SK-N-SH (cell line): ENCODE measurements around the gene VPS26B.

Experiments used
- EZH2phosphoT487 ChIP-seq: fragments of 200-600 bp; sonication (generic); IDR thresholded peaks from 2 replicates; pipeline ENCODE4 v1.6.1; 2017; ENCODE audit warnings: low read depth, mixed run types, mild to moderate bottlenecking, antibody characterized with exemption, moderate library complexity, borderline replicate concordance
- FOSL2 ChIP-seq: IDR thresholded peaks from 2 replicates; pipeline ENCODE4 v1.4.0; 2012; ENCODE audit warnings: low read depth, mild to moderate bottlenecking, moderate library complexity, borderline replicate concordance
- MXI1 ChIP-seq: IDR thresholded peaks from 2 replicates; pipeline ENCODE4 v1.6.1; 2012; ENCODE audit warnings: mild to moderate bottlenecking, low read depth, low read length, improper control_type of control experiment
- NRF1 ChIP-seq: IDR thresholded peaks from 2 replicates; pipeline ENCODE4 v1.6.1; 2012; ENCODE audit warnings: low read depth, mild to moderate bottlenecking, low read length
- POLR2AphosphoS5 ChIP-seq: IDR thresholded peaks from 2 replicates; pipeline ENCODE4 v1.6.1; 2012; ENCODE audit warnings: low read depth, low read length
- RAD21 ChIP-seq: IDR thresholded peaks from 2 replicates; pipeline ENCODE4 v1.6.1; 2012; ENCODE audit warnings: mild to moderate bottlenecking, low read length
- RFX5 ChIP-seq: IDR thresholded peaks from 2 replicates; pipeline ENCODE4 v1.6.1; 2012; ENCODE audit warnings: mild to moderate bottlenecking, improper control_type of control experiment, low read length
- SMC3 ChIP-seq: IDR thresholded peaks from 2 replicates; pipeline ENCODE4 v1.6.1; 2012; ENCODE audit warnings: low read depth, low read length, improper control_type of control experiment
- YY1 ChIP-seq: IDR thresholded peaks from 2 replicates; pipeline ENCODE4 v1.4.0; 2012; ENCODE audit warnings: low read depth, mild to moderate bottlenecking
- TF ChIP-seq, protein P1 (sequence below): fragments of 200-600 bp; sonication (generic); IDR thresholded peaks from 2 replicates; pipeline ENCODE4 v1.6.1; 2017; ENCODE audit warnings: antibody characterized with exemption, mild to moderate bottlenecking, moderate library complexity
- TF ChIP-seq, protein P2 (sequence below): IDR thresholded peaks from 2 replicates; pipeline ENCODE4 v1.4.0; 2012; ENCODE audit warnings: low read depth, borderline replicate concordance
- TF ChIP-seq, protein P3 (sequence below): IDR thresholded peaks from 2 replicates; pipeline ENCODE4 v1.4.0; 2012; ENCODE audit warnings: low read depth
- TF ChIP-seq, protein P4 (sequence below): IDR thresholded peaks from 2 replicates; pipeline ENCODE4 v1.6.1; 2012; ENCODE audit warnings: mild to moderate bottlenecking, low read depth, low read length, moderate library complexity

DNA sequence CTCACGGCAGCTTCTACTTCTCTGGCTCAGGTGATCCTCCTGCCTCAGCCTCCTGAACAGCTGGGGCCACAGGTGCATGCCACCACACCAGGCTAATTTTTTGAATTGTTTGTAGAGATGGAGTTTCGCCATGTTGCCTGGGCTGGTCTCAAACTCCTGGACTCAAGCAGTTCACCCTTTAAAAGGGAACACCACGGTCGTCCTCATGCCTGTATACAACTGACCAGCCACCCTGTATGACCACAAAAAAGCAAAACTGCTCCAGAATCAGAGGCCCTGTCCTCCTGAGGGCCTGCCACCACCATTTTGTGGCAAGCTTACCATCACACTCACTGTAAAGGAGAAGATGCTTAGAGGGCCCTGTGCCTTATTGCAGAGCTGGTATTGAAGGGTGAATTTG, 53.9 kb downstream of the VPS26B start:
- TF ChIP-seq FOSL2 (no peak), MXI1 (no peak), NRF1 (no peak), POLR2AphosphoS5 (no peak), RAD21 (no peak), YY1 (no peak), SMC3 (no peak), RFX5 (no peak), EZH2phosphoT487 (no peak)
- TF ChIP-seq, protein P1, sequence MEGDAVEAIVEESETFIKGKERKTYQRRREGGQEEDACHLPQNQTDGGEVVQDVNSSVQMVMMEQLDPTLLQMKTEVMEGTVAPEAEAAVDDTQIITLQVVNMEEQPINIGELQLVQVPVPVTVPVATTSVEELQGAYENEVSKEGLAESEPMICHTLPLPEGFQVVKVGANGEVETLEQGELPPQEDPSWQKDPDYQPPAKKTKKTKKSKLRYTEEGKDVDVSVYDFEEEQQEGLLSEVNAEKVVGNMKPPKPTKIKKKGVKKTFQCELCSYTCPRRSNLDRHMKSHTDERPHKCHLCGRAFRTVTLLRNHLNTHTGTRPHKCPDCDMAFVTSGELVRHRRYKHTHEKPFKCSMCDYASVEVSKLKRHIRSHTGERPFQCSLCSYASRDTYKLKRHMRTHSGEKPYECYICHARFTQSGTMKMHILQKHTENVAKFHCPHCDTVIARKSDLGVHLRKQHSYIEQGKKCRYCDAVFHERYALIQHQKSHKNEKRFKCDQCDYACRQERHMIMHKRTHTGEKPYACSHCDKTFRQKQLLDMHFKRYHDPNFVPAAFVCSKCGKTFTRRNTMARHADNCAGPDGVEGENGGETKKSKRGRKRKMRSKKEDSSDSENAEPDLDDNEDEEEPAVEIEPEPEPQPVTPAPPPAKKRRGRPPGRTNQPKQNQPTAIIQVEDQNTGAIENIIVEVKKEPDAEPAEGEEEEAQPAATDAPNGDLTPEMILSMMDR = no peak
- TF ChIP-seq, protein P2, sequence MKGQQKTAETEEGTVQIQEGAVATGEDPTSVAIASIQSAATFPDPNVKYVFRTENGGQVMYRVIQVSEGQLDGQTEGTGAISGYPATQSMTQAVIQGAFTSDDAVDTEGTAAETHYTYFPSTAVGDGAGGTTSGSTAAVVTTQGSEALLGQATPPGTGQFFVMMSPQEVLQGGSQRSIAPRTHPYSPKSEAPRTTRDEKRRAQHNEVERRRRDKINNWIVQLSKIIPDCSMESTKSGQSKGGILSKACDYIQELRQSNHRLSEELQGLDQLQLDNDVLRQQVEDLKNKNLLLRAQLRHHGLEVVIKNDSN = no peak
- TF ChIP-seq, protein P3, sequence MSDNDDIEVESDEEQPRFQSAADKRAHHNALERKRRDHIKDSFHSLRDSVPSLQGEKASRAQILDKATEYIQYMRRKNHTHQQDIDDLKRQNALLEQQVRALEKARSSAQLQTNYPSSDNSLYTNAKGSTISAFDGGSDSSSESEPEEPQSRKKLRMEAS = no peak
- TF ChIP-seq, protein P4, sequence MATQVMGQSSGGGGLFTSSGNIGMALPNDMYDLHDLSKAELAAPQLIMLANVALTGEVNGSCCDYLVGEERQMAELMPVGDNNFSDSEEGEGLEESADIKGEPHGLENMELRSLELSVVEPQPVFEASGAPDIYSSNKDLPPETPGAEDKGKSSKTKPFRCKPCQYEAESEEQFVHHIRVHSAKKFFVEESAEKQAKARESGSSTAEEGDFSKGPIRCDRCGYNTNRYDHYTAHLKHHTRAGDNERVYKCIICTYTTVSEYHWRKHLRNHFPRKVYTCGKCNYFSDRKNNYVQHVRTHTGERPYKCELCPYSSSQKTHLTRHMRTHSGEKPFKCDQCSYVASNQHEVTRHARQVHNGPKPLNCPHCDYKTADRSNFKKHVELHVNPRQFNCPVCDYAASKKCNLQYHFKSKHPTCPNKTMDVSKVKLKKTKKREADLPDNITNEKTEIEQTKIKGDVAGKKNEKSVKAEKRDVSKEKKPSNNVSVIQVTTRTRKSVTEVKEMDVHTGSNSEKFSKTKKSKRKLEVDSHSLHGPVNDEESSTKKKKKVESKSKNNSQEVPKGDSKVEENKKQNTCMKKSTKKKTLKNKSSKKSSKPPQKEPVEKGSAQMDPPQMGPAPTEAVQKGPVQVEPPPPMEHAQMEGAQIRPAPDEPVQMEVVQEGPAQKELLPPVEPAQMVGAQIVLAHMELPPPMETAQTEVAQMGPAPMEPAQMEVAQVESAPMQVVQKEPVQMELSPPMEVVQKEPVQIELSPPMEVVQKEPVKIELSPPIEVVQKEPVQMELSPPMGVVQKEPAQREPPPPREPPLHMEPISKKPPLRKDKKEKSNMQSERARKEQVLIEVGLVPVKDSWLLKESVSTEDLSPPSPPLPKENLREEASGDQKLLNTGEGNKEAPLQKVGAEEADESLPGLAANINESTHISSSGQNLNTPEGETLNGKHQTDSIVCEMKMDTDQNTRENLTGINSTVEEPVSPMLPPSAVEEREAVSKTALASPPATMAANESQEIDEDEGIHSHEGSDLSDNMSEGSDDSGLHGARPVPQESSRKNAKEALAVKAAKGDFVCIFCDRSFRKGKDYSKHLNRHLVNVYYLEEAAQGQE = no peak
